Body of pancreas (tissue), 4 donors: ENCODE measurements around the gene LEP. TPM values are rescaled to one million over a fixed set of nuclear protein-coding genes. Genes with fewer than 3 reads are reported as not detected.

Source experiments
- ATAC-seq: fragments of 150-250 bp; one replicate; pipeline ENCODE4 v1.9.1; 2016
- DNase-seq, 4 donors: peaks; one replicate each; pipeline ENCODE4 v3.0.0-alpha.2; 2019
- H3K27ac ChIP-seq, 4 donors: fragments of 200-600 bp; sonication (generic); 1 replicate in 3 of 4; 2 replicates in 1 of 4; pipeline versions ENCODE4 v1.5.1 to v1.6.1; 2016 to 2019; ENCODE audit warnings: mild to moderate bottlenecking in 1 of 4, mixed read lengths in 1 of 4, moderate library complexity in 1 of 4
- H3K27me3 ChIP-seq, 2 donors: fragments of 200-600 bp; sonication (generic); one replicate each; pipeline ENCODE4 v1.6.0; 2016; ENCODE audit warnings: mild to moderate bottlenecking in 1 of 2
- H3K36me3 ChIP-seq, 2 donors: fragments of 200-600 bp; sonication (generic); replicated peaks in 1 of 2; 2 replicates each; pipeline ENCODE4 v1.5.1; 2016; ENCODE audit warnings: low read depth in 2 of 2; ENCODE audit not compliant: insufficient read depth in 1 of 2
- H3K4me1 ChIP-seq: fragments of 200-600 bp; sonication (generic); one replicate; pipeline ENCODE4 v1.6.0; 2016
- H3K4me3 ChIP-seq, 2 donors: fragments of 200-600 bp; sonication (generic); 1 replicate in 1 of 2; 2 replicates in 1 of 2; pipeline ENCODE4 v1.5.1; 2016 to 2019
- H3K9me3 ChIP-seq, 3 donors: fragments of 200-600 bp; sonication (generic); 1 replicate in 2 of 3; 2 replicates in 1 of 3; pipeline ENCODE4 v1.5.1; 2016
- POLR2A ChIP-seq, 3 donors: fragments of 450-650 bp; IDR thresholded peaks; one replicate each; pipeline ENCODE4 v1.6.1; 2016; ENCODE audit warnings: antibody characterized with exemption in 3 of 3, mild to moderate bottlenecking in 2 of 3
- WGBS, 2 donors: methylation state at CpG; one replicate each; pipeline ENCODE4 v1.1.5; 2017; 5-methylcytosine and 5-hydroxymethylcytosine counted together
- intact Hi-C: fragments of 100-400 bp; cut with DNase I; formaldehyde crosslinking; loops from one replicate; pipeline ENCODE4 v1.15.1; 2023
- total RNA-seq, 2 donors: library from RNA; depleted of rRNA; stranded (reverse); fragments of >200 nt; gene quantifications; one replicate each; pipeline ENCODE4 v1.1.0, GENCODE V29; 2016
- TF ChIP-seq, protein P1 (sequence below), 7 experiments: fragments of 450-650 bp in 4 of 7; fragments of 200-600 bp in 3 of 7; sonication (generic) in 3 of 7; IDR thresholded peaks; one replicate each; pipeline ENCODE4 v1.5.1; 2016 to 2019; ENCODE audit warnings: antibody characterized with exemption in 7 of 7

Gene LEP
- total RNA-seq, 2 donors from 2014 or later, result 1.8 to 72.8 TPM

DNA sequence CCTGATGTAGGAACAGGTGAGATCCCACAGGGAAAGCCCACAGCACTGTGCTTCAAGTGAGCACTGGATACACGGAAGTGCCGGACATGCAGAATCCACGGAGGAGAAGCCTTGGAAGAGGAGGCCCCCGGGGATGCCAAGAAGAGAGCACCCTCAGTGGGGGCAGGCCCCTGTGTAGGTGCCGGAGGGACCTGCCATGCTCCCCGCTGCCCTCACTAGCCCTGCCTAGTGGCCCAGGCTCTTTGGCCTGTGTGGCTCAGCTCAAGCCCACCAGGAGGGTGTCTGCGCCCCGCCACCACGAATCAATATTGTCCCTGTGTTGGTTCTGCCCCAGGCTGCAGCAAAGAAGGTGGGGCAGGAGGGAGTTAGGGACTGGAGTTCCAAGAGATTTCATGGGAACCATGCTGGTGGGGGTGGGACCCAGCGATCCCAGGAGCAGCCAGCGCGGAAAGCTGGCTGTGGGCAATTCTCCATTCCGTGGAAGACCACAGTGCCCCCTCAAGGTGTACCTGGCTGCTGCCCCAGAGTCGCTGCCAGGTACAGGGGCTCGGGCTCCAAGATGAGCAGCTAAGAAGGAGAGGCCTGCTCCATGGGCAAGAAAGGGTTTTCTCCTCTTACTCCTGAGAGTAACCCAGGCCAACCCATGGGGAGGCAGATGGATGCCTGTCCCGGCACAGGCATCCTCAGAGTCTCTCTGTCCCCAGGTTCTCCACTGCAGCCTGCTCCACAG, 34.9 kb upstream of the LEP start:
- no peak for ATAC-seq
- intact Hi-C loops, result loop anchor here (5.0 kb wide), 1 partner anchor 64 kb away; no protein-coding TSS in a partner anchor
- WGBS, 2 donors, result 76 to 89% methylated on average over 6 to 16 of the region's 16 CpGs
- Histone ChIP-seq H3K4me3 (no peak overlapping the region), H3K27ac (no peak overlapping the region), H3K4me1 (peaks cover 16% of the 10 kb centered on the region), H3K9me3 (no peaks in the 10 kb centered on the region), H3K36me3 (no peaks in the 10 kb centered on the region), H3K27me3 (no peaks in the 10 kb centered on the region)
- no peak for DNase-seq
- no peak for TF ChIP-seq POLR2A (IDR thresholded peaks at IDR 0.05)
- TF ChIP-seq, protein P1, sequence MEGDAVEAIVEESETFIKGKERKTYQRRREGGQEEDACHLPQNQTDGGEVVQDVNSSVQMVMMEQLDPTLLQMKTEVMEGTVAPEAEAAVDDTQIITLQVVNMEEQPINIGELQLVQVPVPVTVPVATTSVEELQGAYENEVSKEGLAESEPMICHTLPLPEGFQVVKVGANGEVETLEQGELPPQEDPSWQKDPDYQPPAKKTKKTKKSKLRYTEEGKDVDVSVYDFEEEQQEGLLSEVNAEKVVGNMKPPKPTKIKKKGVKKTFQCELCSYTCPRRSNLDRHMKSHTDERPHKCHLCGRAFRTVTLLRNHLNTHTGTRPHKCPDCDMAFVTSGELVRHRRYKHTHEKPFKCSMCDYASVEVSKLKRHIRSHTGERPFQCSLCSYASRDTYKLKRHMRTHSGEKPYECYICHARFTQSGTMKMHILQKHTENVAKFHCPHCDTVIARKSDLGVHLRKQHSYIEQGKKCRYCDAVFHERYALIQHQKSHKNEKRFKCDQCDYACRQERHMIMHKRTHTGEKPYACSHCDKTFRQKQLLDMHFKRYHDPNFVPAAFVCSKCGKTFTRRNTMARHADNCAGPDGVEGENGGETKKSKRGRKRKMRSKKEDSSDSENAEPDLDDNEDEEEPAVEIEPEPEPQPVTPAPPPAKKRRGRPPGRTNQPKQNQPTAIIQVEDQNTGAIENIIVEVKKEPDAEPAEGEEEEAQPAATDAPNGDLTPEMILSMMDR (IDR thresholded peaks at IDR 0.05), result no peak

DNA sequence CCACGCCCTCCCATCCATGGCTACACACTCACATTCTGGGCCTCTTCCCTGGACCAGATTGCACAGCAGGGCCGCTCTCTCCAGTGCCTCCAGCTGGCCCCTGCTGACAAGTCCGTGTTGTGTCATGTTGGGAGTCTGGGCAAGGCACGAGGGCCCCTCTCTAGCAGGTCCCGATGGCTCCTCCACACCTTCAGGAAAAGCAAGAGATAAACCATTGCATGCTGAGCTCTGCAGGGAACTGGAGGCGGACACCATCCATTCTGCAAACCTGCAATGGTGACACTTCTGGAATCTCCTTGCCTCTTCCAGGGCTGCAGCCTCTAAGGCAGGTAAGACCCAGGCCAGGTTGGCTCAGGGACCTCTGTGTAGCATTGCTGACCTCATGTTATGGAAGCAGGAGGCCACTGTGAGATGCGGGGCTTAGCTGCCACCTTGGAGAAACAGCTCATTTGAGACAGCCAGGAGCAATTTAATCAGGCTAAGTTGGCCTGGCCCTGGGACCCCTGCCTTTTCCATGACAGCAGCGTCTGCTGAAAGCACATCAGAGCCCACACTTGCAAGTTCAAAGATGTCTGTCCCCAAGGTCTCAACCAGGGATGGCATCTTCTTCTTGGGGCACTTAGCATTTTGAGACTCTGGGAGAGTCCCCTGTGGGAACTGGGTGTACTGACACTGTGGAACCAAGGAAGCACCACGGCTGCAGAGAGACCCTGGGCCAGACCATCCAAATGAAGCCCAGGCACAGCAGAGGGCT, 34.2 kb upstream of the LEP start:
- H3K4me3 ChIP-seq, result no peak overlapping the region
- no peak overlapping the region for H3K27ac ChIP-seq
- H3K27me3 ChIP-seq, result no peaks in the 10 kb centered on the region
- no peaks in the 10 kb centered on the region for H3K36me3 ChIP-seq
- no peak for DNase-seq
- H3K4me1 ChIP-seq, result peaks cover 12% of the 10 kb centered on the region
- intact Hi-C loops, result loop anchor here (5.0 kb wide), 1 partner anchor 65 kb away; no protein-coding TSS in a partner anchor
- TF ChIP-seq, protein P1 (IDR thresholded peaks at IDR 0.05), result no peak
- no peak for TF ChIP-seq POLR2A (IDR thresholded peaks at IDR 0.05)
- 64 to 72% methylated on average over 3 to 9 of the region's 9 CpGs for WGBS, 2 donors
- no peak for ATAC-seq
- H3K9me3 ChIP-seq, result no peaks in the 10 kb centered on the region

DNA sequence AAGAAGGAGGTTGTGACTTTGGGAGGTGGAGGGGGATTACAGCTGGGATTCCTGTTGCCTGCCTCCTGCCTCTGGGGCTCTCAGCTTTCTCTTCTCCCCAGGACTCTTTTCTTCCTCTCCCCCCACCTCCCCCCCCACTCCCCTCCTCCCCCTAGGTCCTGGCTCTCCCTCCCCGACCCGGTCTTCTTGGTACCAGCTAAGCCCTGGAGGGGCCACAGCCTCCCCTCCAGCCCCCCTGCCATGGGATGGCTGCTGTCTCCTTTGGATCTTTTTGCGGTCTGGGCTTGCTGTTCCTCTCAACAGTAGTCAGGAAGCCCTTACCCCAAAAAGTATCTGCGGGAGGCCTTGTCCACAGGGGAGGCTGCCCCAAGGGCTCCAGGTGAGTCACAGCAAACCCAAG, 33.5 kb upstream of the LEP start:
- Histone ChIP-seq H3K36me3 (no peaks in the 10 kb centered on the region), H3K9me3 (no peaks in the 10 kb centered on the region), H3K27me3 (no peaks in the 10 kb centered on the region), H3K4me1 (peaks cover 9% of the 10 kb centered on the region), H3K27ac (no peak overlapping the region), H3K4me3 (no peak overlapping the region)
- DNase-seq (no peak), ATAC-seq (no peak)
- no peak for TF ChIP-seq POLR2A (IDR thresholded peaks at IDR 0.05)
- TF ChIP-seq, protein P1 (IDR thresholded peaks at IDR 0.05), result no peak
- intact Hi-C loops, result loop anchor here (5.0 kb wide), 1 partner anchor 65 kb away; no protein-coding TSS in a partner anchor
- 59 to 71% methylated on average over 2 to 3 of the region's 4 CpGs for WGBS, 2 donors

DNA sequence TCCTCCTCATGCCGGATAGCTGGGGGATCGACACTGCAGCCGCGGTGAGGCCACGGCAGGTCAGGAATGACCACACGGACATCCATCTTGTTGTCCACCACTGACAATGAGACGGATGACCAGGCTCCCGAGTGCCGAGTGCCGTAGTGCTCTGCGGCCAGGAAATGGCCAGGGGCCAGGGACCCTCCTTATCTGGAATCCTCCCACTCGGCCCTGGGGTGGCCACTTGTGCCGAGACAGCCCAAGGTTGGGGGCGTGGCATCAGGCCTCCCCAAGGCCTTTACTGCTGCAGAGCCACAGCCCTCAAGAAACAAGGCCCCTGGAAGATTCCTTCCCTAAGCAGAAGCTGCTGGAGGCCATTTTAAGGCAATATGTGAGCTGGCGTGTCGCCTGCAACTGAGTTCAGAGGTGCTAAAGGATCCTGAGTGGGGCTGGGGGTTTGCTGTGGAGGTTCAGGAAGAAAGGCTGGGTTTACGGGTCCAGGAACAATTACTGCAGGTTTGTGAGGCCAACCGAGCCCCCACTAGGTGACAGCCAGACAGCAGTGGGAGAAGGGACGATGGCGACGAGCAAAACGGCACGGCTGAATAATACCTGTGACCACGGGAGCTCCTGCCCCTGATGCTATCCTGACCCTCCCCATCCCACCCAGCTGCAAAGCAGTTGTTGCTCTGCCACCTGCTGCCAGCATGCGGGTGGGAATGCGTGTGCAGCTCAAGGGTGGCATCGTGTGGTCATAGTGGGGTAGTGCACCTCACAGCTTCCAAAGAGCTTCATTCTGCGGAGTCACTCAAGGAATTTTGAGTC, 31.6 kb upstream of the LEP start:
- Histone ChIP-seq H3K27me3 (no peaks in the 10 kb centered on the region), H3K36me3 (no peaks in the 10 kb centered on the region), H3K27ac (no peak overlapping the region), H3K4me3 (no peak overlapping the region), H3K4me1 (no peaks in the 10 kb centered on the region), H3K9me3 (no peaks in the 10 kb centered on the region)
- WGBS, 2 donors, result 19 to 32% methylated on average over 19 to 28 of the region's 28 CpGs
- DNase-seq (peak; percentile 71 to 77 (median 74)), ATAC-seq (peak; percentile 88)
- intact Hi-C loops, result loop anchor here (5.0 to 10.0 kb wide), 2 partner anchors 67 to 505 kb away; no protein-coding TSS in a partner anchor
- no peak for TF ChIP-seq POLR2A (IDR thresholded peaks at IDR 0.05)
- TF ChIP-seq, protein P1 (IDR thresholded peaks at IDR 0.05), result peak; percentile 98 to 99 (median 98)
